IMR-90 (cell line): ENCODE results near the gene ABCC4. TPM values are rescaled to one million over a fixed set of nuclear protein-coding genes. Genes with fewer than 3 reads are reported as not detected.

Experiments
- ATAC-seq: fragments of 200-7000 bp; cut with Tn5 transposase; 2 replicates; pipeline ENCODE4 v1.9.1; 2020; ENCODE audit warnings: low read depth, mild to moderate bottlenecking, moderate library complexity
- BruUV-seq: library from RNA; stranded (reverse); fragments of 400-500 nt; replicated peaks from 2 replicates; lab custom pipeline; 2021; lab: Mats Ljungman, UMichigan
- CTCF ChIA-PET: fragments of 300-600 bp; formaldehyde crosslinking; extraction: SDS; loops from one replicate; lab custom pipeline; 2021; ENCODE audit warnings: antibody characterized with exemption; lab: Yijun Ruan, JAX
- POLR2A ChIA-PET: fragments of 300-600 bp; sonication (Branson Sonifier 250); formaldehyde crosslinking; loops from one replicate; lab custom pipeline; 2022; ENCODE audit warnings: antibody characterized with exemption; ENCODE audit not compliant: unreplicated experiment; lab: Charles Lee
- DNase-seq: peaks from one replicate; pipeline ENCODE4 v3.0.0; 2013
- H2AFZ ChIP-seq: replicated peaks from 2 replicates; pipeline ENCODE3; 2013; ENCODE audit warnings: low read length, mild to moderate bottlenecking; ENCODE audit not compliant: poor library complexity
- H2AK5ac ChIP-seq: 2 replicates; pipeline ENCODE4 v1.6.1; 2013; ENCODE audit warnings: low read depth, low read length, inconsistent platforms
- H2AK9ac ChIP-seq: replicated peaks from 2 replicates; pipeline ENCODE3; 2013; ENCODE audit warnings: mild to moderate bottlenecking, low read depth, low read length, moderate library complexity; ENCODE audit not compliant: poor library complexity
- H2BK120ac ChIP-seq: 2 replicates; pipeline ENCODE4 v1.6.1; 2013; ENCODE audit warnings: low read depth, low read length, inconsistent platforms
- H2BK15ac ChIP-seq: 3 replicates; pipeline ENCODE4 v1.6.1; 2013; ENCODE audit warnings: low read depth, low read length, inconsistent platforms
- H2BK20ac ChIP-seq: 2 replicates; pipeline ENCODE4 v1.6.1; 2013; ENCODE audit warnings: low read depth, mild to moderate bottlenecking, inconsistent platforms, low read length, moderate library complexity
- H2BK5ac ChIP-seq: 2 replicates; pipeline ENCODE4 v1.6.1; 2013; ENCODE audit warnings: mild to moderate bottlenecking, low read depth, low read length, inconsistent platforms; ENCODE audit not compliant: poor library complexity, severe bottlenecking
- H3K14ac ChIP-seq: replicated peaks from 2 replicates; pipeline ENCODE4 v1.6.1; 2013; ENCODE audit warnings: low read depth, low read length, inconsistent platforms
- H3K18ac ChIP-seq: 2 replicates; pipeline ENCODE4 v1.6.1; 2013; ENCODE audit warnings: low read depth, low read length, control low read depth
- H3K23ac ChIP-seq: 2 replicates; pipeline ENCODE4 v1.6.1; 2013; ENCODE audit warnings: low read depth, low read length, inconsistent platforms
- H3K27ac ChIP-seq: 2 replicates; pipeline ENCODE4 v1.5.1; 2013; ENCODE audit warnings: mild to moderate bottlenecking, control low read depth, low read length; ENCODE audit not compliant: insufficient read depth
- H3K27me3 ChIP-seq: 2 replicates; pipeline ENCODE4 v1.6.1; 2013; ENCODE audit warnings: low read length; ENCODE audit not compliant: control insufficient read depth, insufficient read depth
- H3K36me3 ChIP-seq: 2 replicates; pipeline ENCODE4 v1.6.1; 2013; ENCODE audit warnings: low read length, mixed read lengths; ENCODE audit not compliant: control insufficient read depth, insufficient read depth
- H3K4ac ChIP-seq: 2 replicates; pipeline ENCODE4 v1.6.1; 2013; ENCODE audit warnings: low read depth, low read length, inconsistent platforms
- H3K4me1 ChIP-seq: 2 replicates; pipeline ENCODE4 v1.6.1; 2013; ENCODE audit warnings: low read length, mixed read lengths; ENCODE audit not compliant: control insufficient read depth, insufficient read depth
- H3K4me2 ChIP-seq: 2 replicates; pipeline ENCODE4 v1.6.1; 2013; ENCODE audit warnings: low read depth, mild to moderate bottlenecking, control low read depth, low read length, moderate library complexity
- H3K4me3 ChIP-seq: 2 replicates; pipeline ENCODE4 v1.5.1; 2013; ENCODE audit warnings: low read depth, mild to moderate bottlenecking, control low read depth, low read length, moderate library complexity; ENCODE audit not compliant: insufficient read depth
- H3K56ac ChIP-seq: 2 replicates; pipeline ENCODE4 v1.6.1; 2013; ENCODE audit warnings: low read length, inconsistent platforms; ENCODE audit not compliant: insufficient read depth; ENCODE audit errors: extremely low read depth
- H3K79me1 ChIP-seq, 2 experiments: 2 replicates each; pipeline ENCODE4 v1.6.1; 2013; ENCODE audit warnings: low read length in 2 of 2, inconsistent platforms in 1 of 2, low read depth in 1 of 2
- H3K9ac ChIP-seq: 2 replicates; pipeline ENCODE4 v1.6.1; 2013; ENCODE audit warnings: low read depth, low read length, control low read depth
- H3K9me1 ChIP-seq: 2 replicates; pipeline ENCODE4 v1.6.1; 2013; ENCODE audit warnings: low read length, inconsistent platforms; ENCODE audit not compliant: insufficient read depth
- H3K9me3 ChIP-seq: 2 replicates; pipeline ENCODE4 v1.6.1; 2013; ENCODE audit warnings: low read length; ENCODE audit not compliant: control insufficient read depth, insufficient read depth
- H4K20me1 ChIP-seq: 2 replicates; pipeline ENCODE4 v1.6.1; 2013; ENCODE audit warnings: low read length, inconsistent platforms; ENCODE audit not compliant: insufficient read depth
- H4K5ac ChIP-seq: 2 replicates; pipeline ENCODE4 v1.6.1; 2013; ENCODE audit warnings: mild to moderate bottlenecking, low read depth, low read length, control low read depth
- H4K8ac ChIP-seq, 2 experiments: 2 replicates each; pipeline ENCODE4 v1.6.1; 2013; ENCODE audit warnings: low read depth in 2 of 2, low read length in 2 of 2, control low read depth in 1 of 2, inconsistent platforms in 1 of 2
- H4K91ac ChIP-seq: 2 replicates; pipeline ENCODE4 v1.6.1; 2013; ENCODE audit warnings: low read depth, low read length, inconsistent platforms; ENCODE audit not compliant: insufficient read depth
- CEBPB ChIP-seq: IDR thresholded peaks from 2 replicates; pipeline ENCODE4 v1.6.1; 2012; ENCODE audit warnings: low read depth, low read length, improper control_type of control experiment
- WGBS, 2 experiments: methylation state at CpG; one replicate each; pipeline versions ENCODE4 v1.1.5 to v1.1.7; 2013; ENCODE audit warnings: missing lambda C conversion rate in 2 of 2; ENCODE audit not compliant: insufficient read length in 1 of 2; ENCODE audit errors: extremely low coverage in 2 of 2; 5-methylcytosine and 5-hydroxymethylcytosine counted together
- dilution Hi-C: fragments of 300-500 bp; cut with HindIII; formaldehyde crosslinking; loops from one replicate; pipeline ENCODE4 v1.14.3; 2018; ENCODE audit warnings: low sequenced_read_pairs; ENCODE audit not compliant: unreplicated experiment
- in situ Hi-C: fragments of 300-500 bp; cut with MboI; formaldehyde crosslinking; loops from 3 replicates; pipeline ENCODE4 v1.14.3; 2019; ENCODE audit warnings: low sequenced_read_pairs, inconsistent platforms, mixed read lengths
- intact Hi-C: fragments of 100-400 bp; cut with micrococcal nuclease; formaldehyde crosslinking; loops from 2 replicates; pipeline ENCODE4 v1.10.0; 2022
- polyA plus RNA-seq, 3 experiments: library from polyadenylated mRNA; depleted of rRNA; stranded (reverse); fragments of >200 nt; gene quantifications; 2 replicates each; pipeline ENCODE4 v1.2.3, GENCODE V29; 2012; ENCODE audit warnings: low replicate concordance in 1 of 3
- total RNA-seq: library from RNA; depleted of rRNA; stranded (reverse); fragments of >200 nt; gene quantifications from 2 replicates; pipeline ENCODE4 v1.2.3, GENCODE V29; 2012

ABCC4 gene
- total and polyA plus RNA-seq, 2 of the 4 experiments (the other 2 are of a cell fraction) = 16.6 to 41.4 TPM

DNA sequence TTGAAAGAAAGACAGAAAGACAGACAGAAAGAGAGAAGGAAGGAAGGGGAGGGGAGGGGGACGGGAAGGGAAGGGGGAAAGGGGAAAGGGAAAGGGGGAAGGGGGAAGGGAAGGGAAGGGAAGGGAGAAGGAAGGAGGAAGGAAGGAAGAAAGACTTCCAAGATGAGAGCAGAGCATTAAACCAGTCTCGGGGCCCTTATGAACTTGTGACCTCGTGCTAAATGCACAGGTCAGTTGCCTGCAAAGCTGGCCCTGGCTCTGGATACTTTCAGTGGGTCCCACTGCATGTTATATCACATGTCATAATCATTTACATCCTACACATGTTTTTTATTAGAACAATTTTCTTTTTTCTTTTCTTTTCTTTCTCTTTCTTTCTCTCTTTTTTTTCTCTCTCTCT, 24.2 kb upstream of the ABCC4 start:
- BruUV-seq = no TSS peak
- Histone ChIP-seq H3K23ac (no peak overlapping the region), H3K27me3 (no peaks in the 10 kb centered on the region; the same call in 1 of the 2 replicates), H3K27ac (no peak overlapping the region), H2AK5ac (no peak overlapping the region), H2AK9ac (no peak overlapping the region), H3K9me3 (no peaks in the 10 kb centered on the region), H3K56ac (no peak overlapping the region), H3K18ac (no peak overlapping the region), H4K5ac (no peak overlapping the region), H2BK5ac (no peak overlapping the region), H3K4me1 (no peaks in the 10 kb centered on the region), H3K36me3 (no peaks in the 10 kb centered on the region), H3K4me2 (no peak overlapping the region), H2AFZ (no peak overlapping the region), H3K9me1 (no peaks in the 10 kb centered on the region), H4K20me1 (no peaks in the 10 kb centered on the region), H3K9ac (no peak overlapping the region), H3K79me1 (no peaks in the 10 kb centered on the region), H2BK120ac (no peak overlapping the region), H3K14ac (no peak overlapping the region), H3K4me3 (no peak overlapping the region), H2BK20ac (no peak overlapping the region), H2BK15ac (no peak overlapping the region), H3K4ac (no peak overlapping the region), H4K8ac (no peak overlapping the region), H4K91ac (no peak overlapping the region)
- ChIA-PET CTCF (no interaction called here), POLR2A (no interaction called here)
- ATAC-seq (no peak), DNase-seq (no peak)
- no peak for TF ChIP-seq CEBPB
- in situ Hi-C loops = no loop called here
- dilution Hi-C loops = no loop called here
- intact Hi-C loops = no loop called here
- WGBS, 2 experiments = no CpG with 5 or more reads among the region's 3 CpGs
